Activated CD4-positive, CD25-positive, alpha-beta regulatory T cell treated with anti-CD3 and anti-CD28 coated beads, Interleukin-2, amount 50 U/mL, for 72 hours (primary cell): ENCODE measurements around the gene GNB5.
A peak's percentile ranks its signal among the peaks of the same experiment; 100 is the strongest.

ENCODE experiments used
- DNase-seq: peaks from one replicate; pipeline ENCODE4 v3.0.0; 2021

The GNB5 gene

GRCh38 chr15:52139599-52140462, 51.4 kb downstream of the GNB5 start:
- peak; percentile 74 for DNase-seq

GRCh38 chr15:52137432-52138357, 53.5 kb downstream of the GNB5 start:
- DNase-seq = no peak

GRCh38 chr15:52136442-52136980, 54.7 kb downstream of the GNB5 start:
- no peak for DNase-seq

- DNase-seq = no peak
These were observed 56.6 kb downstream of the GNB5 start for GRCh38 chr15:52134502-52135144.

GRCh38 chr15:52133510-52134220, 57.5 kb downstream of the GNB5 start:
- no peak for DNase-seq

- no peak for DNase-seq
These were observed 59.1 kb downstream of the GNB5 start for GRCh38 chr15:52132066-52132465.

- DNase-seq = no peak
These were observed 62.6 kb downstream of the GNB5 start for GRCh38 chr15:52128568-52128967.

- DNase-seq = no peak
These were observed 66.8 kb downstream of the GNB5 start for GRCh38 chr15:52124270-52124880.

GRCh38 chr15:52121896-52122295, 69.3 kb downstream of the GNB5 start:
- no peak for DNase-seq

- no peak for DNase-seq
These were observed 70.2 kb downstream of the GNB5 start for GRCh38 chr15:52121006-52121405.

- no peak for DNase-seq
These were observed 70.7 kb downstream of the GNB5 start for GRCh38 chr15:52120488-52120887.

GRCh38 chr15:52118969-52119749, 72.0 kb downstream of the GNB5 start:
- DNase-seq = no peak

GRCh38 chr15:52117549-52117948, 73.6 kb downstream of the GNB5 start:
- DNase-seq = no peak

GRCh38 chr15:52115598-52116427, 75.4 kb downstream of the GNB5 start:
- DNase-seq = no peak

GRCh38 chr15:52114261-52115055, 76.7 kb downstream of the GNB5 start:
- no peak for DNase-seq

GRCh38 chr15:52113708-52114107, 77.5 kb downstream of the GNB5 start:
- DNase-seq = no peak

GRCh38 chr15:52113235-52113634, 78.0 kb downstream of the GNB5 start:
- DNase-seq = no peak

GRCh38 chr15:52112203-52112750, 78.9 kb downstream of the GNB5 start:
- DNase-seq = peak; percentile 47
